Fibroblast of skin of left biceps (primary cell): Measurements from ENCODE around the gene SLC25A38.
"Not testable (repeated sequence)": the region's sequence is repeated elsewhere in the genome, so short reads cannot be mapped to it uniquely, and the experiment has no call there.

Experiments used
- DNase-seq, 2 experiments: peaks; one replicate each; pipeline ENCODE4 v3.0.0-alpha.2; 2013; ENCODE audit warnings: low read depth in 2 of 2

The SLC25A38 gene

GRCh38 chr3:39407259-39407629 lies 24.1 kb downstream of the SLC25A38 start:
- DNase-seq = no peak

GRCh38 chr3:39407773-39408492 lies 24.8 kb downstream of the SLC25A38 start:
- no peak for DNase-seq

DNA sequence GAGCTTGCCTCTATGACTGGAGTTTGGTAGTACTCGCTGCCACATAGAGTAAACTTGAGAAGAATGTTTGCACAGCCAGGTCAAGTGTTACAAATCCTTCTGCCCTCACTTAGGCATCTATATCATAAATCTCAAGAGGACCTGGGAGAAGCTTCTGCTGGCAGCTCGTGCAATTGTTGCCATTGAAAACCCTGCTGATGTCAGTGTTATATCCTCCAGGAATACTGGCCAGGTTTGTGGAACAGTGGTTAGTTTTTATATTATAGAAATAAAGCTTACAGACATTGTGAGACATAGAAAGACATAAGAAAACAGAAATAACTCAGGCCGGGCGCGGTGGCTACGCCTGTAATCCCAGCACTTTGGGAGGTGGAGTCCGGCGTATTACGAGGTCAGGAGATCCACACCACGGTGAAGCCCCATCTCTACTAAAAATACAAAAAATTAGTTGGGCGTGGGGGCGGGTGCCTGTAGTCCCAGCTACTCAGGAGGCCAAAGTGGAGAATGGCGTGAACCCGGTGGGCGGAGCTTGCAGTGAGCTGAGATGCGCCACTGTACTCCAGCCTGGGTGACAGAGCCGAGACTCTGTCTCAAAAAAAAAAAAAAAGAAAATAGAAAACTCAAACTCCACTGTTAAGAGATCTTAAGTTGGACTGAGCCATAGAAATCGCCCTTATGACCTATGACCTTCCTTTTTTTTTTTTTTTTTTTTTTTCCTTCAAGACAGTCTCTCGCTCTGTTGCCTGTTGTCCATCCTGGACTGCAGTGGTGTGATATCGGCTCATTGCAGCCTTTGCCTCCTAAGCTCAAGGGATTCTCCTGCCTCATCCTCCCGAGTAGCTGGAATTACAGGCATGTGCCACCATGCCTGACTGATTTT lies 25.6 kb downstream of the SLC25A38 start:
- DNase-seq = no peak

GRCh38 chr3:39409514-39410136 lies 26.5 kb downstream of the SLC25A38 start:
- DNase-seq = no peak

- no peak for DNase-seq
Observed at GRCh38 chr3:39410893-39411292, 27.7 kb downstream of the SLC25A38 start.

DNA sequence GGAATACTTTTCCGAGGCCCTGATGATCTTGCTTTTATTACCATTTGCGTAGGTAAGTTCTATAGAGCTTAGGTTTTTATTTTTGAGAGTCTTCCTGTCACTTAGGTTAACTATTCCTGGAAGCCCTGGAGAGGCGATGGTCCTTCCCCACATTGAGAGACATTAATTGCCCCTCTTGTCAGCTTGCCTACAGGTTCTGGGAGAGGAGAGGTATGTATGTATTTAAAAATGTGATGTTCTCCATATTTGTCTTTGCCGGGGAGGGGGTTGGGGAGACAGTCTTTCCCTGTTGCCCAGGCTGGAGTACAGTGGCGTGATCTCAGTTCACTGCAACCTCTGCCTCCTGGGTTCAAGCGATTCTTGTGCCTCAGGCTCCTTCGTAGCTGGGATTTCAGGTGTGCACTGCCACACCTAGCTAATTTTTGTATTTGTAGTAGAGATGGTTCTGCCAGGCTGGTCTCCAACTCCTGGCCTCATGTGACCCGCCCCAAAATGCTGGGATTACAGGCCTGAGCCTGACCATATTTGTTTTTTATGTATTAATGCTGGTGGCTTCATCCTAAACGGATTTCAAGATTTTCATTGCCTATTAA lies 29.6 kb downstream of the SLC25A38 start:
- no peak for DNase-seq

DNA sequence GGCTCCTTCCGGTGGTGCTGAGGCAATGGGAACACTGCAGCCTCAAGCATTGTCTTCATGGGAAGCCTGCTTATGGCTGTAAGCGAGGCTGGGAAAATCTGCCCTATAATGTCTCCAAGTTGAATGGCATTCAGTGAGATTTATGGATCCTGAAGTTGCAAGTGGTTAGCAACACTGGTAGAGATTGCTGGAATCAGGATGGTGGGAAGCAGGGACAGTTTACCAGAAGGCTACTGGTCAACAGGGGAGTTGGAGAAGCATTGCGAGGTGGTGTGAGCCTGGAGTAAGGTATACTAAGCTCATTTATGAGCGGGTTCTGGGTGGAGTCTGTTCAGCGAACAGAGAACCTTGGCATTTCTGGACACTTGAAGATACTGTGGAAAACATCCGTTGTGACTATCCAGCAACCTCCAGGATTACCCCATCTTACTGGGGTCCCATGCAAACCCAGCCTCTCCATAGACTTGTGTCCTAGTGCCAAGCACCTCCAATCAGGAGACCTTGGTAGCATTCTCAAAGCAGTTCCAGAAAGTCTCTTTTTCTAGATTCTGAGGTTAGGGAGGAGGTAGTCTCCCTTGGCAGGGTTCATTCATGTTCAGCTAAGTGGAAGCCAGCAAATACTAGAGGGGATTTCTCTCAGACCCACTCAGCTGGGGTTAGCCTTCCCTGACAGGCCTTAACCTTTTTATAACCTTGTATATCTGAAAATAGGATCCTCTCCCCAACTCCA lies 30.7 kb downstream of the SLC25A38 start:
- DNase-seq = no peak

DNA sequence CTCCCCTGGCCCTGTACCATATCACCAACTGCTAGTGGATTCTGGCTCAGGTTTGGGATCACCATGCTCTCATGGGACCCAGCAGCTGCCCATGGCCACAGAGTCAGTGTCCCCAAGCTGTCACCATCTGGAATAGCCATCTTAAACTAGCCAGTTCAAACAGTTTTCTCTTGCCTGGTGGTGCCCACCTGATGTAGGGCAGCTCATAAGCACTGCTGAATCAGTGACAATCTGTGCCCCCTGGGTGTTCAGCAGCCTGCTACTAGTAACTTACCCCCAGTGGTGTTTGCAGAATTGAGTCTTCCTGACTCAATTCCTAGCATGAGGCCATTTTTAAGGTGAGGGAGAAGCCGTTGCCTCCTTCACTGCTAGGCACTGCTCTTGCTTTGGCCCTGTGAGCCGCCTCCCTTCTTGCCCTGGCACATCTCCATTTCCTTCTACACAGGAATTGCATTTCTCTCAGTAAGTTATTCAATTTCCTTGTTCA lies 31.3 kb downstream of the SLC25A38 start:
- DNase-seq = no peak

- not testable (repeated sequence) for DNase-seq
Observed at GRCh38 chr3:39415302-39415701, 32.1 kb downstream of the SLC25A38 start.

DNA sequence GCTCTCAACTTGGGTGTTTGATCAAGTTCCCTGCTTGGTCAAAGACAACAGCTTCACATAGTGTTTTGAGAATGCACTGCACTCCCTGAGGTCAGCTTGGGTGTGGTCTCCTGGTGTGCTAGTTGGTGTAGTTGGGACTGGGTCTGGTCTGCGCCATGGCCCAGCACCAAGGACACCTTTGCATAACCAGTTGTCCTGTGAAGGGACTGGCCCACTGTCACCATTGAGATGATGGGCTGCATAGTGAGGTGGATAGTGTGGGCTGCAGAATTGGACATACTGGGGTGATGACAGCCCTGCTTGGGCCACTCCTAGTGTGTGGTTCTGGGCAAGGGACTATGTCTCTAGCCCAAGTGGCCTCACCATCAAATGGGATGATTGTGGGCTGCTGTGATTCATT lies 32.8 kb downstream of the SLC25A38 start:
- DNase-seq = no peak

GRCh38 chr3:39416998-39417397 lies 33.8 kb downstream of the SLC25A38 start:
- not testable (repeated sequence) for DNase-seq

GRCh38 chr3:39418556-39419225 lies 35.5 kb downstream of the SLC25A38 start:
- not testable (repeated sequence) for DNase-seq

GRCh38 chr3:39419742-39420315 lies 36.7 kb downstream of the SLC25A38 start:
- no peak for DNase-seq

GRCh38 chr3:39420543-39420942 lies 37.4 kb downstream of the SLC25A38 start:
- DNase-seq = no peak

GRCh38 chr3:39423436-39423970 lies 40.3 kb downstream of the SLC25A38 start:
- DNase-seq = no peak

GRCh38 chr3:39426312-39426711 lies 43.1 kb downstream of the SLC25A38 start:
- DNase-seq = no peak

DNA sequence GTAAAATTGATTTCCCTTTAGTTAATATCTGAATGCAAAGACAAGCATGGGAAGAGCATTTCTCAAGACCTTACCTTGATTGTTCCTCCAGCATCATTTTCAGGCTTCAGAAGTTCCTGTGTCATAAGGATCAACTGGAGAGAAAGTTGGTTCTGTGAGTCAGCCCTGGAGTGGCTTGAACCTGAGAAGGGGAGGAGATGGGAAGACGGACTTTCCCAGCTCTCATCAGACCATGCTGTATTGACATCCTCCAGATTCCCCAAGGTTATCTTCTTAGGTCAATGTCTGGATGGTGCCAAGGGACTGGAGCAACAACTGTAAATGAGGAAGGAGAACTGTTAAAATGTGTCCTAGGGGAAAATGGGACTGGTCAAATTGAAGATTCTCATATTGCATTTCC lies 44.3 kb downstream of the SLC25A38 start:
- no peak for DNase-seq

DNA sequence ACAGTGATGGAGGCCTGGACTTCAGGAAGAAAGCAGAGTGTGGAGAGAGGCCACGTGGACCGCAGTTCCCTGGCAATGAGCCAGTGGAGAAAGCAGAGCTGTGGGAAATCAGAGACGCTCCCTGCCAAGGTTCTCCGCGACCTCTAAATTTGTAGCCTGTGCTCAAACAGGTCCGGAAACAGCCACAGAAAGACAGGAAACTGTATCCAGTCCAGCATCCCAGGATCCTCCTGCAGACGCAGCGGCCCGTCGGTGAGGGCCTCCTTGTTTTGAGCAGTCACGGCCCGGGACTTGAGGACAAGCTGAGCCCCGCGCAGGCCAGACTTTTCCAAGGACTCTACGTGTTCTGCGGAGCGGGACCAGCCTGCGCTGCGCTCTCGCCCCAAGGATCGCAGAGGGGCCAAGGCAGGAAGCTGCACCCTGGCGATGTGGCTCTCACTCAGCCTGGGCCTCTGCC lies 45.6 kb downstream of the SLC25A38 start:
- DNase-seq = no peak

GRCh38 chr3:39429466-39429865 lies 46.3 kb downstream of the SLC25A38 start:
- DNase-seq = no peak

- DNase-seq = no peak
Observed at GRCh38 chr3:39432342-39432741, 49.2 kb downstream of the SLC25A38 start.
